Heart left ventricle (tissue), 16 donors: ENCODE data around the gene ETNK2. TPM values are rescaled to one million over a fixed set of nuclear protein-coding genes. Genes with fewer than 3 reads are reported as not detected.

Experiments
- ATAC-seq, 4 donors: fragments of 200-7000 bp; cut with Tn5 transposase; one replicate each; pipeline ENCODE4 v1.9.1; 2020 to 2022; ENCODE audit warnings: moderate library complexity in 4 of 4, mild to moderate bottlenecking in 3 of 4, moderate number of reproducible peaks in 1 of 4
- DNase-seq, 5 donors: peaks; one replicate each; pipeline ENCODE4 v3.0.0-alpha.2; 2020
- H3K27ac ChIP-seq, 12 donors: fragments of 200-600 bp; sonication (generic) in 4 of 12; one replicate each; pipeline versions ENCODE4 v1.5.0 to v1.8.0; 2016 to 2022; ENCODE audit warnings: mild to moderate bottlenecking in 2 of 12
- H3K27me3 ChIP-seq, 9 donors: fragments of 200-600 bp; sonication (generic) in 2 of 9; one replicate each; pipeline versions ENCODE4 v1.5.1 to v1.8.0; 2016 to 2022; ENCODE audit warnings: mild to moderate bottlenecking in 3 of 9
- H3K36me3 ChIP-seq, 9 donors: fragments of 200-600 bp; sonication (generic) in 2 of 9; one replicate each; pipeline versions ENCODE4 v1.5.0 to v1.8.0; 2018 to 2022; ENCODE audit warnings: mild to moderate bottlenecking in 2 of 9
- H3K4me1 ChIP-seq, 12 donors: fragments of 200-600 bp; sonication (generic) in 4 of 12; one replicate each; pipeline versions ENCODE4 v1.5.0 to v1.8.0; 2016 to 2022; ENCODE audit warnings: mild to moderate bottlenecking in 3 of 12
- H3K4me3 ChIP-seq, 12 donors: fragments of 200-600 bp; sonication (generic) in 4 of 12; one replicate each; pipeline versions ENCODE4 v1.5.0 to v1.8.0; 2017 to 2022; ENCODE audit warnings: mild to moderate bottlenecking in 9 of 12, moderate library complexity in 4 of 12
- H3K9me3 ChIP-seq, 12 donors: fragments of 200-600 bp; sonication (generic) in 4 of 12; one replicate each; pipeline versions ENCODE4 v1.5.0 to v1.8.0; 2016 to 2022; ENCODE audit warnings: mild to moderate bottlenecking in 1 of 12
- POLR2A ChIP-seq, 2 donors: fragments of 450-650 bp; IDR thresholded peaks; one replicate each; pipeline ENCODE4 v1.6.1; 2017; ENCODE audit warnings: antibody characterized with exemption in 2 of 2, mild to moderate bottlenecking in 2 of 2, moderate library complexity in 2 of 2
- WGBS, 4 donors: extraction: QIAGEN DNeasy Blood & Tissue Kit in 2 of 4; methylation state at CpG; one replicate each; pipeline versions ENCODE4 v1.1.5 to v1.1.7; 2013 to 2018; 5-methylcytosine and 5-hydroxymethylcytosine counted together
- intact Hi-C, 10 donors: fragments of 100-400 bp; cut with DNase I; formaldehyde crosslinking; loops; one replicate each; pipeline versions ENCODE4 v1.11.1 to v1.14.2; 2022
- polyA plus RNA-seq, 2 donors: library from polyadenylated mRNA; stranded (reverse); fragments of 200-250 nt; gene quantifications; one replicate each; pipeline ENCODE4 v1.2.3, GENCODE V29; 2013
- total RNA-seq, 9 donors: library from RNA; depleted of rRNA in 2 of 9; stranded (reverse); fragments of >200 nt in 2 of 9; fragmentation: NEBNext Ultra II Directional in 3 of 9; extraction: Animal tissue kit (Norgen Biotek cat#: 25700) in 3 of 9; gene quantifications; one replicate each; pipeline versions ENCODE4 v1.1.0 to v1.2.4, GENCODE V29; 2016 to 2023
- TF ChIP-seq, protein P1 (sequence below), 12 donors: fragments of 200-600 bp; sonication (generic) in 4 of 12; IDR thresholded peaks; one replicate each; pipeline versions ENCODE4 v1.5.0 to v1.8.0; 2018 to 2022; ENCODE audit warnings: antibody characterized with exemption in 12 of 12, mild to moderate bottlenecking in 5 of 12
- donor health status: ischemic (EF 13 %, LVEDD 7.1; RV severe dilation, severe dysfunction).
- donor health status: healthy with polysubstance abuse.
- donor health status: DM: no; HTN: yes; CAD: no.
- donor health status: DM: no; HTN: no; CAD: no.
- donor health status: ischemic (EF 25% LVEDD 6.9; RV normal size, moderate dysfunction).
- donor health status: ischemic (EF 25% LVEDD 5.7; RV mildly dilated, moderate dysfunction).
- donor health status: healthy.
- donor health status: DM: yes; HTN: yes; CAD: no.
- donor health status: ischemic (EF 35%, LVEDD 5.7; RV mildly dilated, moderate dysfunction).
- donor health status: nonischemic (EF 11% LVEDD 7.7; RV severe dilation, severe dysfunction).
- donor health status: DM: yes; HTN: yes; CAD: no.
- donor health status: PGD.
- donor health status: ischemic (EF 29% LVEDD 5.4; RV normal size, mild dysfunction).
- donor health status: nonischemic (EF 23%, LVEDD 6.1; RV moderate dilation, normal function).

Gene ETNK2
- total and polyA plus RNA-seq, 11 donors: 1.1 to 16.3 (median 3.0) TPM

DNA sequence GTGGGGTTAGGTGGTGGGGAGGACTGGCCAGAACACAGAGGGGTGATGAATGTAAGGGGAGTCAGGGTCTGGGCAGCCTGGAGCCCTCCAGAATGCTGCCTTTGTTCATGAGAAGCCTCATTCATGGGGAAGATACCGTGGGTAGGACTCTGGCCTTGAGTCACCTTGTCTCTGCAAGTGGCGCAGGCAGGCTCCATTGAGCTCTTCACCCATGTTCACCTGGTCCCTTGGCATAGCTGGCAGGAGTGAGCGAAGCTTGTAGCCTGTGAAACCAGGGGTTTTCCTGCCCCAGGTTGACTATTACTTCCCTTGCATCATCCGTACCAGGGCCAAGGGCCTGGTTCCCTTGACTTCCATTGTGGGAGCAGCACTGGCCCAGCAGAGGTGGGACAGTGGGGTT, 53.2 kb downstream of the ETNK2 start:
- no peak for TF ChIP-seq POLR2A (IDR thresholded peaks at IDR 0.05)
- TF ChIP-seq, protein P1, sequence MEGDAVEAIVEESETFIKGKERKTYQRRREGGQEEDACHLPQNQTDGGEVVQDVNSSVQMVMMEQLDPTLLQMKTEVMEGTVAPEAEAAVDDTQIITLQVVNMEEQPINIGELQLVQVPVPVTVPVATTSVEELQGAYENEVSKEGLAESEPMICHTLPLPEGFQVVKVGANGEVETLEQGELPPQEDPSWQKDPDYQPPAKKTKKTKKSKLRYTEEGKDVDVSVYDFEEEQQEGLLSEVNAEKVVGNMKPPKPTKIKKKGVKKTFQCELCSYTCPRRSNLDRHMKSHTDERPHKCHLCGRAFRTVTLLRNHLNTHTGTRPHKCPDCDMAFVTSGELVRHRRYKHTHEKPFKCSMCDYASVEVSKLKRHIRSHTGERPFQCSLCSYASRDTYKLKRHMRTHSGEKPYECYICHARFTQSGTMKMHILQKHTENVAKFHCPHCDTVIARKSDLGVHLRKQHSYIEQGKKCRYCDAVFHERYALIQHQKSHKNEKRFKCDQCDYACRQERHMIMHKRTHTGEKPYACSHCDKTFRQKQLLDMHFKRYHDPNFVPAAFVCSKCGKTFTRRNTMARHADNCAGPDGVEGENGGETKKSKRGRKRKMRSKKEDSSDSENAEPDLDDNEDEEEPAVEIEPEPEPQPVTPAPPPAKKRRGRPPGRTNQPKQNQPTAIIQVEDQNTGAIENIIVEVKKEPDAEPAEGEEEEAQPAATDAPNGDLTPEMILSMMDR (IDR thresholded peaks at IDR 0.05): no peak
- no peaks in the 10 kb centered on the region for H3K27me3 ChIP-seq
- no peaks in the 10 kb centered on the region for H3K9me3 ChIP-seq
- intact Hi-C loops: no loop called here
- DNase-seq: peak in 1 of 5 donors; percentile 23
- no peak overlapping the region for H3K4me3 ChIP-seq
- H3K27ac ChIP-seq: no peak overlapping the region
- WGBS, 4 donors: 92 to 97% (median 95%) methylated on average over 4 of the region's 4 CpGs
- no peak for ATAC-seq
- no peaks in the 10 kb centered on the region for H3K36me3 ChIP-seq
- peaks cover 2 to 69% (median 39%) of the 10 kb centered on the region in 12 donors for H3K4me1 ChIP-seq

DNA sequence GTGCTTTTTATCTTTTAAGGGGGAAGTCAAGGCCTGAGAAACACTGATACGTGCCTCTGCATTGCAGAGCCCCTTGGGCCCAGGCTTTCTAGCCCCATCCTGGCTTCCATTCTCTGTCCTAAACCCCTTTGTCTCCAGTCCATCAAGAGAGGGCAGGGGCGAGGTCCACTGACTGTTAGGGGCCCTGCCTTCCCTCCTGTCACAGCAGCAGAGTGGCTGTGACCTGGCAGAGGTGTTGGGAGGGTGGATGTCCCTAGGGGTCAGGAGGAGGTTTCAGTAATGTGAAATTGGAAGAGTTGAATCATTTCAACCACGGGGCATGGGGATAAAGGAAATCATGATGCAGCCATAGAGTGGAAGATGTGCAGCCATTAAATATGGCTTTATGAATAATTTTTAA, 54.9 kb downstream of the ETNK2 start:
- Histone ChIP-seq H3K27ac (no peak overlapping the region), H3K27me3 (no peaks in the 10 kb centered on the region), H3K4me1 (peaks cover 2 to 64% (median 30%) of the 10 kb centered on the region in 12 donors), H3K4me3 (no peak overlapping the region), H3K36me3 (no peaks in the 10 kb centered on the region), H3K9me3 (no peaks in the 10 kb centered on the region)
- ATAC-seq (no peak), DNase-seq (peak in 1 of 5 donors; percentile 17)
- intact Hi-C loops: no loop called here
- TF ChIP-seq, protein P1 (IDR thresholded peaks at IDR 0.05): no peak
- TF ChIP-seq POLR2A (IDR thresholded peaks at IDR 0.05): no peak
- WGBS, 4 donors: 62 to 69% (median 66%) methylated on average over 3 of the region's 3 CpGs

DNA sequence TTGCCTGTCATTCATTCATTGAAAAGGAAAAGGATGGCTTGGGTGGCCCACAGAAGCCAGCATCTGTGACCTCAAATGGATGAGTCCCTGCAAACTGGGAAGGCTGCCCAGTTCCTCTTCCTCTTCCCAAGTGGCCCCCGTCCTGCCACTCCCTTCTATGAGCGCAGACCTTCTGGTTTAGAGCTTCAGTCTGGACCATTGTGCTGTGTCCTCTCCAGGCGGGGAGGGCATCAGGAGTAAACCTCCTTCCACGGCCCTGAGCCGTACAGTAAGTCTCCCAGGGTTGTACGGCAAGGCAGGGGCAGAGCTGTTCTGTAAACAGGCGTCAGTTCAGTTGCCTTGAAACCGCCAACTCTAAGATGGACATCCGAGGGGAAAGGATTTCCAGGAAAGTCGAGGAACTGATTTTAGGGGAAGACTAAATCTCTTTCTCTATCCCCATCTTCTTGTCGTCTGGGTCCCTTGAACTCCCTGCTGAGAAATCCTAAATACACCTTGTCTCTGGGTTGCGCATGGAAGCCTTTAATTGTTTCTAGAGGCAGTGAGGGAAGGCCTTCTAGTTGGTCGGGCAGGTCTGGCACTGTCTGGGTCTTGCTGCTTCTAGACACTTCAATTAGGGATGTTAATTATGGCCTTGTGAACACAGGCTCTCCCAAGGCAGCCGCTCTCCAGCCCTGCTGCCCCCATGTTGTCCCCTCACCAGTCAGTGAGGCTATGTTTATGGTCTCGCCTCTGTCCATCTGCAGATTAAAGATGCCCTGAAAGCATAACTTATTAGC, 56.8 kb downstream of the ETNK2 start:
- intact Hi-C loops: no loop called here
- 58 to 68% (median 61%) methylated on average over 15 of the region's 15 CpGs for WGBS, 4 donors
- no peaks in the 10 kb centered on the region for H3K27me3 ChIP-seq
- H3K4me1 ChIP-seq: peaks cover 0 to 60% (median 24%) of the 10 kb centered on the region in 12 donors
- H3K27ac ChIP-seq: peak overlapping the region in 6 of 12 donors; percentile 4 to 53 (median 42)
- H3K4me3 ChIP-seq: no peak overlapping the region
- TF ChIP-seq, protein P1 (IDR thresholded peaks at IDR 0.05): no peak
- no peak for TF ChIP-seq POLR2A (IDR thresholded peaks at IDR 0.05)
- no peaks in the 10 kb centered on the region for H3K9me3 ChIP-seq
- ATAC-seq (peak; percentile 60 to 78 (median 71)), DNase-seq (peak; percentile 2 to 73 (median 46))
- no peaks in the 10 kb centered on the region for H3K36me3 ChIP-seq

DNA sequence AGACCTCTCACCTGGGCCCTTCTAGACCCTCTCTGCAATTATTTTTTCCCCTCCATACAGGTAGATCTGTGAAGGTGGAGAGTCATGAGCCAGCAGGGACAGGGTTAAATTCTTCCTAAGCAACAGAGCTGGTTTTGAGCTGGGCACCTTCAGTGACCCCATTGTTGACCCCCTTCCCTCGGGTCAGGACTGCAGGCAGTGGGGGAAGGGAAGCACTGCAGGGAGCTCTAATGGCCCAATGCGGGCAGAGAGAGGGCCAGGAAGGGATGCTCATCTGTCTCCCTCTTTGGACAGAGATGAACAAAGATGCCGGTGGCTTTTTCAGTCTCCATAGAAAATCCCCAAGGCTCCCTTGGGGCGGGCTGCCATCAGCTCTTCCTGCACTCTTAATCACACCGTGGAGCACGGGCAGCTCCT, 57.5 kb downstream of the ETNK2 start:
- no peaks in the 10 kb centered on the region for H3K27me3 ChIP-seq
- ATAC-seq (peak in 3 of 4 donors; percentile 7 to 48 (median 23)), DNase-seq (no peak)
- WGBS, 4 donors: 34 to 41% (median 36%) methylated on average over 6 of the region's 6 CpGs
- H3K4me1 ChIP-seq: peaks cover 2 to 65% (median 30%) of the 10 kb centered on the region in 12 donors
- peak overlapping the region in 4 of 12 donors; percentile 8 to 53 (median 47) for H3K27ac ChIP-seq
- intact Hi-C loops: no loop called here
- H3K4me3 ChIP-seq: no peak overlapping the region
- no peaks in the 10 kb centered on the region for H3K9me3 ChIP-seq
- H3K36me3 ChIP-seq: no peaks in the 10 kb centered on the region
- TF ChIP-seq, protein P1 (IDR thresholded peaks at IDR 0.05): no peak
